Cerebellar cortex (tissue), 1 donor: ENCODE data around the gene SLC24A4.

Source experiments
- DNase-seq: peaks from one replicate; pipeline ENCODE4 v3.0.0-alpha.2; 2015; ENCODE audit warnings: low spot score

SLC24A4 gene

DNA sequence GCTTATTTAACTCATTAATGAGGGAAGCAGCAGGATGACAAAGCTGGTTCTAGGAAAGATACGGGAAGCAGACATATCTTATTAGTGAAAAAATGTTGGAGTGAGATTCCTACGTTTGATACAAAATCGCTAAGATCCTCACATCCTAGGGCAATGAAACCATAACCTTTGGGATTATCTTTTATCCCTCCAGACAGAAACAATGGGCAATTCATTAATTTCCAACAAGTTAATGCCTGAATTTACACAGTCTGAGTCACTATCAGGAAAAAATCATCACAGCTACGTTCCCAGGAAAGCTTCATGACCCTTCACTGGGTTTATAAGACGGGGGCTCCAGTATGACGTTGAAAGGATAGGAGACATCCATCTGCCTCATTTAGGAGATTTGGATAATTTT lies 45.0 kb downstream of the SLC24A4 start:
- no peak for DNase-seq

DNA sequence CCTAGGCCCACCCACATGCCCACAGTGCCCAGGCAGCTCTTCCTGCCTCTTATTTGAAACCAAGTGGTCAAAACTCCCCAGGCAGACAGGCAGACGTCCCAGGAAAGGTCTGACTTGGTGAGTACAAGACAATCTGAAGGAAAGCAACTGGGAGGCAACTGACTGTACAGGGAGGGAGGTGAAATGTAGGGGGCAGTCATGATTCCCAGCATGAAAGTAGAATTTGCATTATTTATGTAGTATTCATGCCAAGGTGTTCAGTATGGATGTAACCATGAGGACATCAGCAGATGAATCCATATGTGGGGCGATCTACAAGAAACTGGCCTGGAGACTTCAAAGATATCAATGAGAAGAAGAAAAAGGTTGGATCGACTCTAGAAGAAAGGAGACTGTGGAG lies 46.1 kb downstream of the SLC24A4 start:
- DNase-seq, result no peak

DNA sequence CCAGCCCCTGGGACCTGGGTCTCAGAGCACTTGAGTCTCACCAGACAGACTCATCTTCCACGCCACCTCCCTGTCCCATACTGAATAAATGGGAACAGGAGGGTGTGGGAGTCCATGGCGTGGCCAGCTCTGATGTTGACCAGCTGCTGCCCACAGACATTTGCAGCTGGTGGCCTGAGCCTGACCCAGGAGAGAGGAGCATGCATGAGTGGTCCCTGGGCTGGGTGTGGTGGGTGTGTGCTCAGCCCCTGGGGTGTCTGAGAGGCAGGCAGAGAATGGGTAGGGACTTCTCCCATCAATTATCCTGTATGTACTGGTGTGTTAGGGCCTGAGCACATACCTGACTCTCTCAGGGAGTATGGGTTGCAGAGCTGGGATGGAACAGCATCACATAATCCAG lies 49.3 kb downstream of the SLC24A4 start:
- DNase-seq, result no peak

GRCh38 chr14:92373336-92373735 lies 50.4 kb downstream of the SLC24A4 start:
- no peak for DNase-seq

DNA sequence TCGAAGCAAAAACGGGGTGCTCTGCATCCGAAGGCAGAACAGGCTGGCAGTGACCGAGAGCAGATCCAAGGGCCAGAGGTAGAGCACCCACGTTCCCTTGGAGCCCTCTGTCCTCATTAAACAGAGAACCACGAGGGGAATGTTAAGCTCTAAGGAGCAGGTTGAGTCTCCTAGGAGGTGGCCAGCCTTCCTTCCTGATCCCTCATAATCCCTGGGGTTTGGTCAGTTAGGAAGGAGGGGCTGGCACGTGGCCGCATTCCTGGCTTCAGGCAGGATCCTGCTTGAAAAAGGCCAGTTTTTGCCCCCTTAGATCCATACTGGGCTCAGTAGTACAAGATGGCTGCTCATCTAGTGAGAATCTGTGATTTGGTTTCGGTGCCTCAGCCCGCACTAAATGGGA lies 57.2 kb downstream of the SLC24A4 start:
- no peak for DNase-seq

- DNase-seq, result no peak
These were observed 57.6 kb downstream of the SLC24A4 start for GRCh38 chr14:92380582-92380981.

DNA sequence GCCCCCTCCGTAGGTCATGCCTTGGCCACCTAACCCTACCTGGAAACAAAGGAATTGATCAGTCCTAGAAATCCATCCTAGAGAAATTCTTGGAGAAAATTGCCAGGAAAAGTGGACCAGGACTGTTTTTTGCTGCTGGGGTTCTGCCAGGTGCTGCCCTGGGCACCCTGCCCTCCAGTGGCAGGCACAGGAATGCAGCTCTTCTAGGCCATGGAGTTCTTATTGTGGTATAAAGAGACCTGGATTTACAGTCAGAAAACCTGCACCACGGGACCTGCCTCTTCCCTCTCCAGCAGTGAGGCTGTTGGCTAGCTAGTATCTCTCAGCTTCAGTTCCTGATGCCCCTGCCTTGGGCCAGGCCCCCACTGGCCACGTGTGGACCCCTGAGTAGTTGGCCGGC lies 59.7 kb downstream of the SLC24A4 start:
- DNase-seq, result no peak

DNA sequence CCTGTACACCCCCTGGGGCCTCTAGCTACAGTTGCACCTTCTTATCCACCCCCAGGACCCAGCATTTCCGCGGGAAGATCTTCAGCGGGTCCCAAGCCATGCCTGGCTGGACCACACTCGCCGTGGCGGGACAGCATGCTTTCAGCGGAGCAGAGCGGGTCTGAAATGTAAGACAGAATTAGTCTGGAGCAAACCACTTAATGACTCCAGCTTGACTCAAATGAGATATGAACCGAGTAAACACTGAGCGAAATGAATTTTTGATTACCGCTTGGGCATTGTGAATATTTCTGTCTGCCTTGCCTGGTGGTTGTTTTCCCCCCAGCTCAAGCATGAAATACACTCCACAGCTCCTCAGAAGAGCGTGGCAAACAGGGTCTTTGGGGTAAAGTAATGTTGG lies 60.8 kb downstream of the SLC24A4 start:
- no peak for DNase-seq

GRCh38 chr14:92384461-92385133 lies 61.6 kb downstream of the SLC24A4 start:
- DNase-seq, result no peak

DNA sequence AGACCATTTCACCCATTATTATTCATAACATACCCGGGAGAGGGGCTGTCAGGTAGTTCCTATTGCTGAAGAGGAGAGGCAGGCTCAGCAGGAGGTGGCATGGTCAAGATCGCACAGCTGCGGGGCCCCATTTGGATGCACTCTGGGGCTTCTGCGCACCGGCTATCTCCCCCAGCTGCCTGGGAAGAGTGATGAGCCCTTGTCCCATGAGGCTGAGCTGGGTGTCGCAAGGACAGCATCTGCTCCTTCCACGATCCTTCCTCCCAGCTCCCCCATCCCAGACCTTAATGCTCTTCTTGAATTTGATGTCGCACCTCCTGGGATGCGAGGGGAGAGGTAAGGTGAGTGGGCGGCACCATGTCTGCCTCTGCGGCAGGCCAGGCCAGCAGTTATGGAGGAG lies 62.6 kb downstream of the SLC24A4 start:
- no peak for DNase-seq

GRCh38 chr14:92386165-92386564 lies 63.2 kb downstream of the SLC24A4 start:
- no peak for DNase-seq

DNA sequence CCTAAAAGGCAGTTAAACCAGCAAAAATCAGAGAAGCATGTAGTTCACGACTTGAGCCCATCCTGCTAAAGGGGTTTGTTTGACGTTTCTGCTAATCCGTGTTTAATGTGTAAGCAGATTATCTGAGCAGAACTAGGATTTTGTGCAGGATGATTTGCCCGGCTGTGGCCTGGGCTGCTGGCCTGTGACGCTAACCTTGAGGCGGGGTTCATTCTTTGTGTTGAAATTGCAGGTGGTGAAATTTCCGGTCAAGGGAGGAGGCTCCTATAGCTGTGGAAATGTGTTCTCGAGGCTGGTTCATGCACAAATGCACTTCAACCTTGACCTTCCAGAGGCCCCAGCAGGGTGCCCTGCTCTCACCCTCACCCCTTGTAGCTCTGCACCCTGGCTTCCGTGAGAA lies 63.7 kb downstream of the SLC24A4 start:
- DNase-seq, result no peak

- no peak for DNase-seq
These were observed 64.6 kb downstream of the SLC24A4 start for GRCh38 chr14:92387578-92387977.

GRCh38 chr14:92389598-92390158 lies 66.7 kb downstream of the SLC24A4 start:
- DNase-seq, result peak; percentile 44

DNA sequence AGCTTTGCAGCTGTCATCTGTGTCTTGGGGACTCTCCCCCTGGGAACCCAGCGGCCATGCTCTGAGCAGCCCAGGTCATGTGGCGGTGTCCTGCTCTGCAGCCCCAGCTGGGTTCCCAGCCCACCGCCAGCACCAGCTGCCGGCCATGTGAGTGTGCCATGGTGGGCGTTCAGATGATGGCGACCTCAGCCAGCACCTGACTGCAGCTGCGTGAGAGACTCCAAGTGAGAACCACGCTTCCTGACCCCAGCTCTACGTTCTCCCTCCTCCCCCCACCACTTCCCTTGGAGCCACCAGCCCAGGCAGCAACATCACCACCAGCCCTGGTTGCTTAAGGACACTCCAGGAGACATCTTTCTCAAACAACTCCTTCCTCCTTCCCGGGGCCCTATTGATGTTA lies 68.8 kb downstream of the SLC24A4 start:
- DNase-seq, result no peak

GRCh38 chr14:92392711-92393110 lies 69.7 kb downstream of the SLC24A4 start:
- DNase-seq, result no peak

DNA sequence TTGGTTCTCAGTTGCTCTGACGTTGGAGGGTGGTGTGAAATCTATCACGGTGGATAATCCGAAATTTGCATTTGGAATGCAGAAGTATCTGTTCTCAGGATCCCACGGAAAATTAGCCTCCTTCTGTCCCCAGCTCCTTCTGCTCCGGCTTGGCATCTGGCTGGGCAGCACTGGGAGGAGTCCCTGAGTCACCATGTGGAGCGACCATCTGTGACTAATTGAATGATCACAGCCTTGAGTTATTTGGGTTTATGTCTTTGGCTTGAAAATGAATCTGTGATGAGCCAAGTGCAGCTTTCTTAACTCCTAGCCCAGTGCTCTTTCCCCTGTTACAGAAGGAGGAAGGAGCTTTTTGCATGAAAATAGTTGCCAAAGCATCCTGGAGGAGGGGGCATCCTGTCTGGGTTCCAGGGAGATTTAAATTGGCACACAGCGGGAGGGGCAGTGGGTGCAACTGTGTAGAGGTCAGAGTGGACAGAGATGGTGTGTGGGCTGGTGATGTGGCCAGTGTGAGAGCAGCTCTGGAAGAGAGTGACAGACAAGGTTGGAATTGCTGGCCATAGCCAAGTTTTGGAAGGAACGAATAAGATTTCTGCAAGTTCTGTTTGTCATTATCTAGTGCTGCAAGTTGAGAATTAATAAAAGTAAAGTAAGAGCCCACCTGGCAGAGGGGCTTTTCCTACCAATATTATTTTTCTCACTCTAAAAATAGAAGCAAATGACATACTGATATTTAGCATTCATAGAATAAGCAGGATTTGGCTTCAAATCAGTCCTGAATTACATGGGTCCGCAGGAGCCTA lies 74.4 kb downstream of the SLC24A4 start:
- peak; percentile 54 for DNase-seq

DNA sequence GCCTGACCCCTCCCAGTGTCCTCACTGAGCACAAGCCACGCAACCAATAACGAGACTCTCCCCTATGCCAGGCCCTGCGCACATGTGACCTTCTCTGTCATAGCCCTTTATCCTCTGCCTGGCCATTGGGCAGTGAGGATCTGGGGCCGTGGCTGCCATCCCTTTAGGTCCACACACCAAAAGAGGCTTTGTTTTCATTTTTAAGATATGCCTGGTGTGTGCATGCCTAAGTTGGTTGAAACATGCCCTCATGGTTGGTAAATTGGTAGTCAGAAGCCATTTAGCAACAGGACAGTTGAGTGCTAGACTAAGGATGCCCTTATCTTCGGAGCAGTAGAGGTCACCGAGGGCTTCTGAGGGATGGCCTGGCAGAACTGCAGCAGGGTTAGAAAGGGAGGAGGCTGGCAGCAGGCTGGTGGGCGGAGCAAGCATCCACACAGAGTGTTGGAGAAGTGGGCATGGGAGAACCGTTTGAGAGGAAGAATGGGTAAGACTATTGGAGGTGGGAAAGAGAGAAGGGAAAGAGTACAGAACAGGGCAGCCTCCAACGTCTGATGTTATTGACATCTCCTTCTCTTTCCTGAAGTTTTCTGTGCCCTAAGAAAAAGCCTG lies 75.1 kb downstream of the SLC24A4 start:
- no peak for DNase-seq

DNA sequence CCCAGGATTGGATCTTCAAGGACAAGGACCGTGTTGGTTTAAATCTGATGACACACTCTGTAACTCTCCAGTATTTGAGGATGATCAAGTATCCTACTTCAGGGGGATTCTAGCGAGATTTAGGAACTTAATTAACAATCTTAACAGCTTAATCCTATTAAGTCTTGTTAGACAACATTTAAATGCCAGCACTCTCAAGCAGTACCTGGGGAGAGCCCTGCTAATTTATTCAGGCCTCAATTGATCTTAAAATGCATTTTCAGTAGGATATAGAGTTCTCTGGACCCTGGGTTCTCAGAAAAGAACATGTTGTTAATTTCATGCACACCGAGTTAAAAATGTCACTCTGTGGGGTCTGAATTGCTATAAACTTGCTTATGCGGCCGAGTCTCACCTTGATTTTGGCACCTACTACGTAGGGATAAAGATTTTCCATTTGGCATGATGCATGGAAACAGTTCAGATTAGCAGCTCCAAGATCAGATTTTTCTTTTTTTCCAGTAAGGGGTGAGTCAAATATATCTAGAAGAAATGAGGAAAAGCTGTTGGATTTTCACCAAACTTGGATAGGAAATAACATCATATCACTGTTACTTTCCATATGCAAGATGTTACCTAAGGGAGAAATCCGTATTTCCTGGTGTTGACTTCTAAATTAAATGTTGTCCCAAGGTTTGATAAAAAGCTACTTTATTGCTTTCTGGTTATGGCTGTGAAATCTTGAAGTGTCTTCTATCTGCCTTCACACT lies 76.1 kb downstream of the SLC24A4 start:
- no peak for DNase-seq

GRCh38 chr14:92400579-92401444 lies 77.8 kb downstream of the SLC24A4 start:
- no peak for DNase-seq

- no peak for DNase-seq
These were observed 78.6 kb downstream of the SLC24A4 start for GRCh38 chr14:92401561-92401960.
